ENCODE data around the gene WDR7.

The WDR7 gene

GRCh38 chr18:56907771-56908170 is 256.6 kb downstream of the WDR7 start:
- DNase-seq: no peak
- intact Hi-C loops (cut with DNase I): no loop called here

GRCh38 chr18:56910237-56910636 is 259.1 kb downstream of the WDR7 start:
- DNase-seq: no peak
- intact Hi-C loops (cut with DNase I): no loop called here

DNA sequence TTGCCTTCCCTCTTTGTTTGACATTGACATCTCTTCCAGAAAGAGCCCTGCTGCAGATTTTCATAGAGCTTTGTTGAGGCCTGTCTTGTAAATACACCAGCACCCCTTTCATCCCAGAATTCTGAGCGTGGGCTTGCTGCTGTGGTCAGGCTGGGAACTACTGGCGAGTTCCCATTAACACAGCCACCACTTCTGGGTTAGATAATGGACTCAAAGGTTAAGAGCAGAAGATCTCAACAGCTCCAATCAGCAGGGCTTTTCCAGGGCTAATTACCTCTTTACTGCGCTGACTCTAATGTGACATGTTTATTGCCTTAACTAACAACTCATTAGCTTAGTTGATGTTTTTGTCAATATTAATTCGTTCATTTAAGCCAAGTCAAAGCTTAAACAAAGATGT is 259.8 kb downstream of the WDR7 start:
- no peak for DNase-seq
- intact Hi-C loops (cut with DNase I): no loop called here

GRCh38 chr18:56913941-56914340 is 262.8 kb downstream of the WDR7 start:
- intact Hi-C loops (cut with DNase I): no loop called here
- no peak for DNase-seq

- no peak for DNase-seq
- intact Hi-C loops (cut with DNase I): no loop called here
These were observed 268.0 kb downstream of the WDR7 start for GRCh38 chr18:56919190-56919589.

GRCh38 chr18:56921896-56922480 is 270.8 kb downstream of the WDR7 start:
- DNase-seq: no peak
- intact Hi-C loops (cut with DNase I): no loop called here

GRCh38 chr18:56926734-56927133 is 275.6 kb downstream of the WDR7 start:
- no peak for DNase-seq
- intact Hi-C loops (cut with DNase I): no loop called here

DNA sequence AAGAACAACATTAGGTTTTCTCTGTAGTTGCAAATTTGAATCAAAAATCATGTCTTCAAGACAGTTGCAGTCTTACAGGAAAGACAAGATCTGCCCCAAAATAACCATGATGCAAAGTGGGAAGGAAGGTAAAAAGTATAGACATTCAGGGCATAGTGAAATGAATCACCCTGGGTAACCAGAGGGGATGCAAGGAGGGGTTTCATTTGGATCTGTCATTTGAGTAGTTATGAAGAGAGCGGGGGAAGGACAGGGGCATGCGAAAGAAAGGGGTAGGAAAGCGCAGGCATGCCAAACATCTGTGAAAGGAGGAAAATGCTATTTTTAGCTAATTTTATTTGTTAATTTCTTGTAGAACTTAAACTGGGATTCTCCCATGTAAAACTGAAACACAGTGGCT is 276.6 kb downstream of the WDR7 start:
- intact Hi-C loops (cut with DNase I): no loop called here
- no peak for DNase-seq

- DNase-seq: peak in 21 of 42 donors; percentile 11 to 62 (median 29)
- intact Hi-C loops (cut with DNase I): no loop called here
These were observed 278.7 kb downstream of the WDR7 start for GRCh38 chr18:56929886-56930285.

- DNase-seq: no peak
- intact Hi-C loops (cut with DNase I): no loop called here
These were observed 282.3 kb downstream of the WDR7 start for GRCh38 chr18:56933472-56933871.

- intact Hi-C loops (cut with DNase I): no loop called here
- DNase-seq: no peak
These were observed 283.0 kb downstream of the WDR7 start for GRCh38 chr18:56934131-56934530.

GRCh38 chr18:56934906-56935305 is 283.7 kb downstream of the WDR7 start:
- intact Hi-C loops (cut with DNase I): no loop called here
- no peak for DNase-seq

GRCh38 chr18:56935434-56936040 is 284.4 kb downstream of the WDR7 start:
- no peak for DNase-seq
- intact Hi-C loops (cut with DNase I): no loop called here

DNA sequence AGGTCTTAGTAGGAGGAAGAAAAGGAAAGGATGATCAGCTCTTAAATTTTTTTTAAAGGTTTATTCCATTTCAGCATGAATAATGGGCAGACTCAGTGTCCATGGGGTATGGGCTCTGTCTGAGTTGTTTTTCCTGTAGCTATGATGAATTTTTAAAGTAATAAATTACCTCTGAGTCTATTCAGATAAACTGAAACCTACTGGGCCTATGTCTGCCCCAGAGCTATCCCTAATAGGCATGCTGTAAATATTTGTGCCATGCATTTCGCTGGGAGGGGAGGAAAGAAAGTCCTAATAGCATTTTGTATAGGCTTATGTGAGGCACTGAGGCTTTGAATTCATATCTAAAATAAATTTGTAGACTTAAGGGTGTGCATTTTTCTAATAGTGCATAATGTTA is 285.3 kb downstream of the WDR7 start:
- intact Hi-C loops (cut with DNase I): no loop called here
- DNase-seq: no peak

- DNase-seq: no peak
- intact Hi-C loops (cut with DNase I): no loop called here
These were observed 286.8 kb downstream of the WDR7 start for GRCh38 chr18:56937874-56938430.

GRCh38 chr18:56945171-56946083 is 294.3 kb downstream of the WDR7 start:
- peak in 30 of 42 donors; percentile 12 to 82 (median 44) for DNase-seq
- intact Hi-C loops (cut with DNase I): no loop called here

DNA sequence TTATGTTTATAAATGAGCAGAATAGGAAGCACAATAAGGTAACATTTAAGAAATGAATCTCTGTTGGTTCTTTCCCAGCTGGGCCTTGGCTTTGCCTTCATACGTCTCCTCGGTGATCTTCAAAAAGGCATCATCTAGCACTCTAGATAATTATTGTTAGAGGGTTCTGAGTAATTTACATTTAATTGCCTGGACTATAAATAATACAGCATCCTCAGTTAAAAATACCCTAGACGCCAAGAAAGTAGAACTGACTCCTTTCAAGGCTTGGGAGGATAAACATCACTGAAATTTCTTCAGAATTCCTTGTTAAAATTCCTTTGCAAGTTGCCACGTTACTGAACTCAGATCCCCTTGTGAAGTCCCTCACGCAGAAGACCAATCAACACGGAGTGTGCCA is 296.1 kb downstream of the WDR7 start:
- DNase-seq: no peak
- intact Hi-C loops (cut with DNase I): no loop called here

- intact Hi-C loops (cut with DNase I): no loop called here
- no peak for DNase-seq
These were observed 300.9 kb downstream of the WDR7 start for GRCh38 chr18:56952026-56952425.

DNA sequence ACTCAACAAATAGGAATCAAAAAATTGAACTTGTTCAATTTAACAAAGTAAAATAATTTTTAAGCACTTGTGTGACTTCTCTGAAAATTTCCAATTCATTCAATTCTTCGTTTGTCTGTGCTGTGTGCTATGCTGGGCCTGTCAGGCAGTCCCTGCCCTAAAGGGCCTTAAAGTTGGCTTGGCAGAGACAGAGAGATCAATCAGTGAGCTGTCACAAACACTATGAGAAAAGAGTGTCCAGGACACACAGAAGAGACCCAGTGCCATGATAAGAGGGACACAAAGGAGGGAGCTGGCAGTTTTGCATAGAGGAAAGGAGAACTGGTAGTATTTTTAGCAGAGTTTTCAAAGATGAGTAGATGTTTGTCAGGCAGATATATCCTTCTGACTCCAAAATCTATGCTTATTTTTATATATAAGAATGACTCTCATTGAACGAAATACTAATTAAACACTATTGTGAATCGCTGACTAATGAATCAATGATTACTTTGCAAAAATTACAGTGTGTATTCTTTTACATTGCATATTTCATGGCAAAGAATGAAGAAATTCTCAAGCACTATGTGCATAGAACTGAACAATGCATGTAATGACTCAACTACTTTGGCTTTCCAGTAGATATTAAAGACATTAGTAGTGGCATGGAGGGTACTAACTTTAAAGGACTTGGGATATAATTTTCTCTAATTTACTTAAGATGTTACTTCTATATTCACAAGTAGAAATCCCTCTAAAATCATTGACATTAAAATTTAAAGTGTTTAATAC is 302.5 kb downstream of the WDR7 start:
- intact Hi-C loops (cut with DNase I): no loop called here
- DNase-seq: no peak

Measured in head of caudate nucleus (tissue), 42 donors.